Mammary epithelial cell (primary cell): ENCODE results near the gene FASN.

ENCODE experiments used
- EZH2 ChIP-seq: IDR thresholded peaks from 2 replicates; pipeline ENCODE4 v1.6.1; 2012; ENCODE audit warnings: low read length, inconsistent platforms, borderline replicate concordance
- TF ChIP-seq, protein P1 (sequence below), 2 donors: IDR thresholded peaks in 1 of 2; conservative IDR thresholded peaks in 1 of 2; 2 replicates each; pipeline ENCODE4 v1.5.1; 2011 to 2012; ENCODE audit warnings: inconsistent platforms in 2 of 2, low read length in 2 of 2, mild to moderate bottlenecking in 2 of 2, control low read depth in 1 of 2, low read depth in 1 of 2; ENCODE audit not compliant: insufficient read depth in 1 of 2; ENCODE audit errors: extremely low read depth in 1 of 2

DNA sequence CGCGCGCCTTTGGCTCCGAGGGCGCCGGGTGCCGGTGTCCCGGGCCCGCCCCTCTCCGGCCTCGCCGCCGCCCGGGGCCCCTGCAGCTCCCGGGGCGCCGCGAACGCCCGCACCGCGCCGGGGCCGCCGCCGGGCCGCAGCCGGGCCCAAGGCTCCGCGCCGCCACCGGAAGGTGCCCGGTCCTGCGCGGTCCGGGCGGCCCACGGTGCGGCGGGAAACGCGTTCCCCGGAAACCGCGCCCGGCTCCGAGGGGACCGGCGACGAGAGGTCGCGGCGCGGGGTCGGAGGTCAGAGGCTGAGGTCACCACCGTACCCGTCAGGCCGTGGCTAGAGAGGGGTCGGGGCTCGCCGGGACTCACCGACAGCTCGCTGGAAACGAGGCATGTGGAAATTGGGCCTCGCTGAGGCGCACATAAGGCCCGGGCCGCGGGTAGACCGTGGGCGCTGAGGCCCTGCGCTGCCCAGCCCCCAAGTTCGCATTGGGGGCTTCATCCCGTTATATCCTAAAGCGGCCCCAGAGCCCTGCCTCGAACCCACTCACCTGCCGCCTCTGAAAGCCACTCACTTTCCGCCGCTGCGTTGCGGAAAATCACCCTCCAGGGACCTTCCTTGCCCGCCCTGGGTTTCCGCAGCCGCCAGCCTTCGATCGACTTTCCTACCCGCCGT, 32.3 kb downstream of the FASN start, which contains the start of gene DUS1L:
- TF ChIP-seq EZH2, result no peak
- TF ChIP-seq, protein P1, sequence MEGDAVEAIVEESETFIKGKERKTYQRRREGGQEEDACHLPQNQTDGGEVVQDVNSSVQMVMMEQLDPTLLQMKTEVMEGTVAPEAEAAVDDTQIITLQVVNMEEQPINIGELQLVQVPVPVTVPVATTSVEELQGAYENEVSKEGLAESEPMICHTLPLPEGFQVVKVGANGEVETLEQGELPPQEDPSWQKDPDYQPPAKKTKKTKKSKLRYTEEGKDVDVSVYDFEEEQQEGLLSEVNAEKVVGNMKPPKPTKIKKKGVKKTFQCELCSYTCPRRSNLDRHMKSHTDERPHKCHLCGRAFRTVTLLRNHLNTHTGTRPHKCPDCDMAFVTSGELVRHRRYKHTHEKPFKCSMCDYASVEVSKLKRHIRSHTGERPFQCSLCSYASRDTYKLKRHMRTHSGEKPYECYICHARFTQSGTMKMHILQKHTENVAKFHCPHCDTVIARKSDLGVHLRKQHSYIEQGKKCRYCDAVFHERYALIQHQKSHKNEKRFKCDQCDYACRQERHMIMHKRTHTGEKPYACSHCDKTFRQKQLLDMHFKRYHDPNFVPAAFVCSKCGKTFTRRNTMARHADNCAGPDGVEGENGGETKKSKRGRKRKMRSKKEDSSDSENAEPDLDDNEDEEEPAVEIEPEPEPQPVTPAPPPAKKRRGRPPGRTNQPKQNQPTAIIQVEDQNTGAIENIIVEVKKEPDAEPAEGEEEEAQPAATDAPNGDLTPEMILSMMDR (conservative IDR thresholded peaks at IDR 0.05 in 1 of 2, IDR thresholded peaks at IDR 0.05 in 1 of 2; ENCODE audit: extremely low read depth in 1 of 2, insufficient read depth in 1 of 2, low read depth in 1 of 2, low read length in 2 of 2), result no peak
